ENCODE data around the gene PNPLA7.
A peak's percentile ranks its signal among the peaks of the same experiment; 100 is the strongest.

PNPLA7 gene

DNA sequence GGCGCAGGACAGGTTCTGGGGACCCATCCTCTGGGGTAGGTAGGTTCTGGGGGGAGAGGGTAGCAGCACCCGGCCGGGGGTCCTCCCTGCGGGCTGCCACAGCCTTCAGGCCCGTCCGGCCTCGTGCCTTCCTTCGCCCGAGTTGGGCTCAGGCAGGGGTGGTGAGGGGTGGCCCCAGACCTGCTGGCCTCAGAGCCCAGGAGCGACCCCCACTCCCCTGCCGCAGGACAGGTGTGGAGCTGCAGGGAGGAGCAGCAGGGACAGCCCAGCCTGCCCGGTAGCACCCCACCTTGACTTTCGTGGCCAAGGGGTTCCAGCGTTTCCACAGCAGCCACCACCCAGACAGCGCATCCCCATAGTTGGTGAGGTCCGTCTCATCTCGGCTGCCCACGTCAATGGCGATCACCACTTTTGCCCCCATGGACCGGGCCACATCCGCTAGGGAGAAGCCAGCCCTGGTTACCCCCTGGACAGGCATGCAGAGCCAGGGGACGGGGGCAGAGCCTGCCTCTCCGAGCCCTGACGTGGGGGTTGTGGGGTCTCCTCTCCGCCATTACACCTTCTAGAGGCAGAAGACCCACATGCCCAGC lies 87.7 kb downstream of the PNPLA7 start:
- DNase-seq (ENCODE audit: low read depth in 2 of 2), result no peak

GRCh38 chr9:137461663-137462395 lies 88.4 kb downstream of the PNPLA7 start:
- DNase-seq (ENCODE audit: low read depth in 2 of 2), result peak; percentile 84

- no peak for DNase-seq (ENCODE audit: low read depth in 2 of 2)
Observed at GRCh38 chr9:137461316-137461662, 88.9 kb downstream of the PNPLA7 start.

DNA sequence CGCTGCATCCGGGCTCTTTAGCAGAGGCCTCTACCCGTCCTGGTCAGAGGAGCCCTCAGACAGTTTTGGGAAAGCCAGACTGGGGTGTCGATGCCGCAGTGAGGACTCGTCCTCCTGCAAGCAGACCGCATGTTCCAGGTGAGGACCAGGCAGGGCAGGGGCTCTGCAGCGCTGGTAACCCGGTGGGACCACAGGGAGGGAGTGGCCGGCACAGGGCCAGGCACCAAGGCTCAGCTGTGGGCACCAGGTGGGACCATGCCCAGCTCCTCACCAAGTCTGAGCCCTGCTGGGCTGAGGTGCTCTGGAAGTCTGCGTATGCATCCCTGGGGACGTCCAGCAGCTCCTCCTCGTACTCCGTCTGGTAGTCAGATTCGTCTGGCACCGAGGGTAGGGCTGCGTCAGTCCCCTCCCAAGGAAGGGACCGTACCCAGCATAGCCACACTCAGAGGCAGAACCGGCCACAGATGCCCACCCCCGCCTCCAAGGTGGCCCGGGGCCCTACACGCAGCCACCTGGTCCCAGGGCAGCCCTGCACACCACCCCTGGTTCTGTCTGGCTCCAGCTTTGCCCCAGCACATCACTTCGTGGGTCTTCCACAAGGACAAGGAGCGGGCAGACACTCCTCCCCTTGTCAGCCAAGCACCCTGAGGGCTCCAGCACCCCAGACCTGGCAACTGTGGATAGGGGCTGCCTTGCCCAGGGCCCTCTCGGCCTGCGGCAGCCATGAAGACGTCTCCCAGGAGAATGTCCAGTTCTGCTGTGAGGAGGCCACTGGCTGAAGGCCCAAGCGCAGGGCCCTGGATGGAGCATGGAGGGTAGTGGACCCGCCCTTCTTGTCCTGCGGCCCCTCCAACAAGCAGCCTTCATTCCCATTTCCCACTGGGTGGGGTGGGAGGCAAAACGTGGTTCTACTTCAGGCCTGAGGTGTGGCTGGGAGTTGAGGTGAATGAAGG lies 89.6 kb downstream of the PNPLA7 start:
- no peak for DNase-seq (ENCODE audit: low read depth in 2 of 2)

GRCh38 chr9:137459601-137460362 lies 90.4 kb downstream of the PNPLA7 start:
- DNase-seq (ENCODE audit: low read depth in 2 of 2), result no peak

DNA sequence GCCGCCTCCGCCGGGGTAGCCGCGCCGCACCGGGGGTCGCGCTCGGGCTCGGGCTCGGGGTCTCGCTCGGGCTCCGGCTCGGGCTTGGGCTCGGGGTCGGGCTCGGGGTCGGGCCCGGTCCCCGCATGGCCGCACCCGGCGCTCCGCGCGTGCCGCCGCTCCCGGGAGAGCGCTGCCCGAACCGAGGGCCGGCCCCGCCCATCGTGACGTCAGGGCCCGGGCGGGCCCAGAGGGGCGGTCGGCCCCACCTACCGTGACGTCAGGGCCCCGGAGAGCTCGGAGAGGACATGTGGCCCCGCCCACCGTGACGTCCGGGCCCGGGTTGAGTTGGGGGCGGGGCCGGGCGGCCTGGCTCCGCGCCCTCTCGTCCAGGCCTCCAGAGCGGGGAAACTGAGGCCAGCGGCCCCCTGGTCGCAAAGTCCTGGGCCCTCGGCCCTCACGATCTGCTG lies 91.0 kb downstream of the PNPLA7 start, which contains the start of gene NSMF:
Gene NSMF (minus strand): TSS at position 183 of the 449 bp plus-strand sequence. CDS start 232 bp downstream, outside the sequence.
- DNase-seq (ENCODE audit: low read depth in 2 of 2), result peak; percentile 90 to 94

- no peak for DNase-seq (ENCODE audit: low read depth in 2 of 2)
Observed at GRCh38 chr9:137458194-137459151, 91.7 kb downstream of the PNPLA7 start.

DNA sequence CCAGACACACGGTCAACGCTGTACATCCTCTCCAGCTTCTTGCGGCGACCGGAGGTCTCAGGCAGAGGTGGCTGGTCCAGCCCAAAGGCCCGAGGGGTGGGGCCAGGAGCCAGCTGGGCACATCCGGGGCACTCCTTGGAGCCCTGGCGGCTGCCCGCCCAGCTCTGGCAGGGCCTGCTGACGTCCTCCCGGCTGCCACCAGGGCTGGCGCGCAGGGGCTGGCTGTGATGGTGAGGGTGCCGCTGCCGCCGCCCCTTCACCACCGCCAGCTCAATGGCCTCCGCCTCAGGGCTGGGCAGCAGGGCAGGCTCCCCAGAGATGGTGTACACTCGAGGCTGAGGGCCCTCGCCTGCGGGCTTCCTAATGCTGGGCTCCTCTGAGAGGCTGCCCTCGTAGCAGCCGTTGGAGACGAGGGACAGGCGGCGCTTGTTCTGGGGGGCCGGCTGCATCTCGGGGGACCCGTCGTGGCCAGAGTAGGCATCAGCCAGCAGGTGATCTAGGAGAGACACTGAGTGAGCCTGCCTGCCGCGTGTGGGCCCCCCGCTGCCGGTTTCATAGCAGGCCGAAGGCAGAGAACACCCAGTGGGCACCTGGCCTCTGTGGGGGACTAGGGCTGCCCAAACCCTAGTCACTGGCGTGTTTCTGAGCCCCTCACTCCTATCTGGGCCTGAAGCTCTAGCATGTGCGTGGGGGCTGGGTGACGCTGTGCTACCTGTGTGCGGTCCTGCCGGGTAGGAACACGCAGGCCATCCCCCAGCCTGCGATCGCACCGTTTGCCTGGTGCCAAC lies 92.6 kb downstream of the PNPLA7 start:
- no peak for DNase-seq (ENCODE audit: low read depth in 2 of 2)

DNA sequence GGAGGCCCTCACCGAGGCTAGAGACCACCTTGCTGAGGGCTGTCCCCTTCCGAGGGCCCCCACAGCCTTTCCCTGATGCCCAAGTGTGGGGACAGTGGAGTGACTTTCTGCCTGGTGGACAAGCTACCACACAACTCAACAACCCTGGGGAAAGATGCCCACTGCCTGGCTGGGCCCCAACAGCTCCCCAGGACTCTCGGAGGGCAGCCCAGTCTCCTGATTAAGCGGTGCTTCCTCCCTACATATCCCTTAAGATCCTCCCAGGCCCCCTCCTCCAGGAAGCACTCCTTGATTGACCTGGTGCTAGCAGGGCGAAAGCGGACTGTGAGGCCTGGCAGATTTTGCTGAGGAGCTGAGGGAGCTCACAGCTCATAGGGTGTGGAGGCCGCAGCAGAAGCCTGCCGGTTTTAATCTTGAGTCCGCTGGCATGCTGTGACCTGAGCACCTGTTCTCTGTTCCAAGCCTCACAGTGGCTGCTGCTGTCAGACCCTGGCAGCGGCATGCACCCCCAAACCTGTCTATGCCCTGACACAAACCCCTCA lies 93.3 kb downstream of the PNPLA7 start:
- no peak for DNase-seq (ENCODE audit: low read depth in 2 of 2)

- no peak for DNase-seq (ENCODE audit: low read depth in 2 of 2)
Observed at GRCh38 chr9:137456061-137456863, 93.9 kb downstream of the PNPLA7 start.

DNA sequence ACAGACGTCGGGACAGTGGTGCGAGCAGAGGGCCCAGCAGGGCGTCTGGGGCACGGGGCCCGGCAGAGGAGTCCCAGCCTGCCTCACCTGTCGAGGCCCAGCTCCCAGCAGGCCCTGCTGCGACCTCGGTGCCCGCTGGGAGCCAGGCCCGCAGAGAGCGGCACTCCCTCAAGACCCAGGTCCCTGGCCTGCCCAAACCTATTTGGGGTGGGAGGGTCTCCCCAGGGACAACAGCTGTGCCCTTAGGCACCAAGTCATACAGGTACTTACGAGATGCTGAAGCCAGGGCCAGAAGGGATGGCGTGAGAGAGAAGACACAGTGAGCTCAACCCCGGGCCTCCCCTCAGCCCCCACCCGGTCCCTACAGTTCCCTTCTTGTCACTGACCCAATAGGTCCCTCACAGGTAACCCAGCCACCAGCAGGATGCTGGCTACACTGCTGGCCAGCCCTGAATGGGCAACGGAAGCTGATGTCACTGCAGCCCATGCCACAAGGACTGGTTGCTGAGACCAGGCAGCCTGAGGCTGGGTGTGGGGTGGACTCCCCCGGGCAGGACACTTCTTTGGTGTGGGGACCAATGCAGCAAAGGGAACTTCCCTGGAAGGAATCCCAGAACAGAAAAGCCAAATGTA lies 94.7 kb downstream of the PNPLA7 start:
- no peak for DNase-seq (ENCODE audit: low read depth in 2 of 2)

GRCh38 chr9:137454597-137455358 lies 95.4 kb downstream of the PNPLA7 start:
- no peak for DNase-seq (ENCODE audit: low read depth in 2 of 2)

- no peak for DNase-seq (ENCODE audit: low read depth in 2 of 2)
Observed at GRCh38 chr9:137454145-137454596, 96.0 kb downstream of the PNPLA7 start.

GRCh38 chr9:137453643-137454081 lies 96.5 kb downstream of the PNPLA7 start:
- DNase-seq (ENCODE audit: low read depth in 2 of 2), result peak; percentile 35 to 59

DNA sequence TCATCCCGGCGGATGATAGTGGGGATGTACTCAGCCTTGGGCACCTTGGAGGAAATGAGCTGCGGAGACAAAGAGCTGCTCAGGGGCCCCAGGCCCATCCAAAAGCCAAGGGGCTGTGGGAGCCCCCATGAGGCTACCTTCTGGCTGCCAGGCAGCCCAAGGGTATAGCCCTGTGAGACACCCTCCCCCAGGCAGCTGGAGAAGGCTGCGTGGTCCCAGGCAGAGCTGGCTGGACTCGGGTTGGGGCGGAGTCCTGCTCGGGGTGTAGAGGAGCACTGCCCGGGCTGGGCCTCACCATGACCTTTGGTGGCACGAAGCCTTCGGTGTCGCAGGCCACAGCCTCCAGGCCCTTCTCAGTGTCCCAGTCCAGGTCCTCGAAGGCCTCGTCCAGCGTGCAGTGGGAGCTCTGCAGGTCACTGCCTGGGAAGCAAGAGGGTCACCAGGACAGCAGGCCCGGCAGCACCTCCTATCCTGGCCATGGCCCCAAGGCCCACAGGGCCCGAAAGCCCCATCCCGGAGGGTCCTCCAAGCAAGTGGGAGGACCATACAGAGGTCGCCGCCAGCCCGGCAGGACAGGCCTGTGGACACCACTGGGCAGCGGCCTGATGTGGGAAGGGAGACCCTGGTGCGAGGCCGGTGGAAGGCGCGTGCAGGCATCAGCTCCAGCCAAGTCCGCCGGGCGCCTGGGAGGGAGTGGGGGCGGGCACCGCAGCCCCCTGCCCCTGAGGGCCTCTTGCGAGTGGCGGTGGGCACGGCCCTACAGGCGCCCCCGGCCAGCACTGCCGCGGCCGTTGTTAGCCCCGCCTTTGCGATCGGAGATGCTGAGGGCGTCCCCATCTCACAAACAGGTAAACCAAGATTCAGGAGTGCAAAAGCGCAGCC lies 97.2 kb downstream of the PNPLA7 start:
- no peak for DNase-seq (ENCODE audit: low read depth in 2 of 2)
